ENCODE results near the gene PLEK.

PLEK gene

GRCh38 chr2:68372485-68372884 is 7.4 kb downstream of the PLEK start:
- Histone ChIP-seq H3K27me3 (ENCODE audit: control insufficient read depth, low read length) (no peaks in the 10 kb centered on the region), H3K4me1 (ENCODE audit: control insufficient read depth, low read length) (peaks cover 67% of the 10 kb centered on the region)

GRCh38 chr2:68374184-68374583 is 9.1 kb downstream of the PLEK start:
- TF ChIP-seq CTCF (IDR thresholded peaks at IDR 0.05; ENCODE audit: low read depth, low read length, poor library complexity, severe bottlenecking) (no peak), EZH2phosphoT487 (IDR thresholded peaks at IDR 0.05; ENCODE audit: borderline replicate concordance, low read length) (no peak)
- Histone ChIP-seq H3K4me1 (ENCODE audit: control insufficient read depth, low read length) (peaks cover 58% of the 10 kb centered on the region), H3K27ac (ENCODE audit: low read depth, low read length) (no peak overlapping the region), H3K4me2 (ENCODE audit: low read length) (no peak overlapping the region), H3F3A (ENCODE audit: control insufficient read depth, insufficient read depth) (0 out of 2 replicates have a peak, but pooled peaks cover 3% of the 10 kb centered on the region), H4K20me1 (ENCODE audit: control insufficient read depth, insufficient read depth, low read depth, low read length) (no peaks in the 10 kb centered on the region), H3K9me2 (replicated peaks; ENCODE audit: control insufficient read depth, low read length) (no peaks in the 10 kb centered on the region), H3K27me3 (ENCODE audit: control insufficient read depth, low read length) (no peaks in the 10 kb centered on the region), H3K79me2 (ENCODE audit: control insufficient read depth, low read length) (peaks cover 77% of the 10 kb centered on the region), H3K36me3 (ENCODE audit: control insufficient read depth, low read length) (peaks cover 11% of the 10 kb centered on the region), H3K4me3 (ENCODE audit: low read length) (no peak overlapping the region), H3K9me3 (ENCODE audit: control insufficient read depth, insufficient read depth, low read length) (peaks cover 3% of the 10 kb centered on the region)

More at GRCh38 chr2:68372485-68372884, 7.4 kb downstream of the PLEK start:
- Histone ChIP-seq H3K9me2 (replicated peaks; ENCODE audit: control insufficient read depth, low read length) (no peaks in the 10 kb centered on the region), H3K79me2 (ENCODE audit: control insufficient read depth, low read length) (peaks cover 80% of the 10 kb centered on the region), H3K4me2 (ENCODE audit: low read length) (no peak overlapping the region), H3K4me3 (ENCODE audit: low read length) (no peak overlapping the region), H3K27ac (ENCODE audit: low read depth, low read length) (no peak overlapping the region), H3F3A (ENCODE audit: control insufficient read depth, insufficient read depth) (0 out of 2 replicates have a peak, but pooled peaks cover 3% of the 10 kb centered on the region), H3K36me3 (ENCODE audit: control insufficient read depth, low read length) (peaks cover 20% of the 10 kb centered on the region), H3K9me3 (ENCODE audit: control insufficient read depth, insufficient read depth, low read length) (peaks cover 9% of the 10 kb centered on the region), H4K20me1 (ENCODE audit: control insufficient read depth, insufficient read depth, low read depth, low read length) (no peaks in the 10 kb centered on the region)
- TF ChIP-seq EZH2phosphoT487 (IDR thresholded peaks at IDR 0.05; ENCODE audit: borderline replicate concordance, low read length) = no peak
- TF ChIP-seq CTCF (IDR thresholded peaks at IDR 0.05; ENCODE audit: low read depth, low read length, poor library complexity, severe bottlenecking) = no peak

GRCh38 chr2:68375582-68375981 is 10.5 kb downstream of the PLEK start:
- Histone ChIP-seq H3K27me3 (ENCODE audit: control insufficient read depth, low read length) (no peaks in the 10 kb centered on the region), H3K79me2 (ENCODE audit: control insufficient read depth, low read length) (peaks cover 66% of the 10 kb centered on the region), H3K4me1 (ENCODE audit: control insufficient read depth, low read length) (peaks cover 49% of the 10 kb centered on the region), H3K4me3 (ENCODE audit: low read length) (no peak overlapping the region), H3K9me2 (replicated peaks; ENCODE audit: control insufficient read depth, low read length) (no peaks in the 10 kb centered on the region), H3K27ac (ENCODE audit: low read depth, low read length) (no peak overlapping the region), H3K9me3 (ENCODE audit: control insufficient read depth, insufficient read depth, low read length) (no peaks in the 10 kb centered on the region), H3K4me2 (ENCODE audit: low read length) (peak overlapping the region; percentile 12; the same call in 1 of the 2 replicates), H3F3A (ENCODE audit: control insufficient read depth, insufficient read depth) (0 out of 2 replicates have a peak, but pooled peaks cover 3% of the 10 kb centered on the region), H3K36me3 (ENCODE audit: control insufficient read depth, low read length) (peaks cover 21% of the 10 kb centered on the region), H4K20me1 (ENCODE audit: control insufficient read depth, insufficient read depth, low read depth, low read length) (no peaks in the 10 kb centered on the region)
- TF ChIP-seq EZH2phosphoT487 (IDR thresholded peaks at IDR 0.05; ENCODE audit: borderline replicate concordance, low read length) = no peak
- TF ChIP-seq CTCF (IDR thresholded peaks at IDR 0.05; ENCODE audit: low read depth, low read length, poor library complexity, severe bottlenecking) = no peak
